IMR-90 (cell line): ENCODE results near the gene TTLL9. TPM values are rescaled to one million over a fixed set of nuclear protein-coding genes. Genes with fewer than 3 reads are reported as not detected.

Experiments used
- ATAC-seq: fragments of 200-7000 bp; cut with Tn5 transposase; 2 replicates; pipeline ENCODE4 v1.9.1; 2020; ENCODE audit warnings: low read depth, mild to moderate bottlenecking, moderate library complexity
- BruUV-seq: library from RNA; stranded (reverse); fragments of 400-500 nt; replicated peaks from 2 replicates; lab custom pipeline; 2021; lab: Mats Ljungman, UMichigan
- CTCF ChIA-PET: fragments of 300-600 bp; formaldehyde crosslinking; extraction: SDS; loops from one replicate; lab custom pipeline; 2021; ENCODE audit warnings: antibody characterized with exemption; lab: Yijun Ruan, JAX
- POLR2A ChIA-PET: fragments of 300-600 bp; sonication (Branson Sonifier 250); formaldehyde crosslinking; loops from one replicate; lab custom pipeline; 2022; ENCODE audit warnings: antibody characterized with exemption; ENCODE audit not compliant: unreplicated experiment; lab: Charles Lee
- DNase-seq: peaks from one replicate; pipeline ENCODE4 v3.0.0; 2013
- H2AFZ ChIP-seq: replicated peaks from 2 replicates; pipeline ENCODE3; 2013; ENCODE audit warnings: low read length, mild to moderate bottlenecking; ENCODE audit not compliant: poor library complexity
- H2AK5ac ChIP-seq: 2 replicates; pipeline ENCODE4 v1.6.1; 2013; ENCODE audit warnings: low read depth, low read length, inconsistent platforms
- H2AK9ac ChIP-seq: replicated peaks from 2 replicates; pipeline ENCODE3; 2013; ENCODE audit warnings: mild to moderate bottlenecking, low read depth, low read length, moderate library complexity; ENCODE audit not compliant: poor library complexity
- H2BK120ac ChIP-seq: 2 replicates; pipeline ENCODE4 v1.6.1; 2013; ENCODE audit warnings: low read depth, low read length, inconsistent platforms
- H2BK15ac ChIP-seq: 3 replicates; pipeline ENCODE4 v1.6.1; 2013; ENCODE audit warnings: low read depth, low read length, inconsistent platforms
- H2BK20ac ChIP-seq: 2 replicates; pipeline ENCODE4 v1.6.1; 2013; ENCODE audit warnings: low read depth, mild to moderate bottlenecking, inconsistent platforms, low read length, moderate library complexity
- H2BK5ac ChIP-seq: 2 replicates; pipeline ENCODE4 v1.6.1; 2013; ENCODE audit warnings: mild to moderate bottlenecking, low read depth, low read length, inconsistent platforms; ENCODE audit not compliant: poor library complexity, severe bottlenecking
- H3K14ac ChIP-seq: replicated peaks from 2 replicates; pipeline ENCODE4 v1.6.1; 2013; ENCODE audit warnings: low read depth, low read length, inconsistent platforms
- H3K18ac ChIP-seq: 2 replicates; pipeline ENCODE4 v1.6.1; 2013; ENCODE audit warnings: low read depth, low read length, control low read depth
- H3K23ac ChIP-seq: 2 replicates; pipeline ENCODE4 v1.6.1; 2013; ENCODE audit warnings: low read depth, low read length, inconsistent platforms
- H3K27ac ChIP-seq: 2 replicates; pipeline ENCODE4 v1.5.1; 2013; ENCODE audit warnings: mild to moderate bottlenecking, control low read depth, low read length; ENCODE audit not compliant: insufficient read depth
- H3K27me3 ChIP-seq: 2 replicates; pipeline ENCODE4 v1.6.1; 2013; ENCODE audit warnings: low read length; ENCODE audit not compliant: control insufficient read depth, insufficient read depth
- H3K36me3 ChIP-seq: 2 replicates; pipeline ENCODE4 v1.6.1; 2013; ENCODE audit warnings: low read length, mixed read lengths; ENCODE audit not compliant: control insufficient read depth, insufficient read depth
- H3K4ac ChIP-seq: 2 replicates; pipeline ENCODE4 v1.6.1; 2013; ENCODE audit warnings: low read depth, low read length, inconsistent platforms
- H3K4me1 ChIP-seq: 2 replicates; pipeline ENCODE4 v1.6.1; 2013; ENCODE audit warnings: low read length, mixed read lengths; ENCODE audit not compliant: control insufficient read depth, insufficient read depth
- H3K4me2 ChIP-seq: 2 replicates; pipeline ENCODE4 v1.6.1; 2013; ENCODE audit warnings: low read depth, mild to moderate bottlenecking, control low read depth, low read length, moderate library complexity
- H3K4me3 ChIP-seq: 2 replicates; pipeline ENCODE4 v1.5.1; 2013; ENCODE audit warnings: low read depth, mild to moderate bottlenecking, control low read depth, low read length, moderate library complexity; ENCODE audit not compliant: insufficient read depth
- H3K56ac ChIP-seq: 2 replicates; pipeline ENCODE4 v1.6.1; 2013; ENCODE audit warnings: low read length, inconsistent platforms; ENCODE audit not compliant: insufficient read depth; ENCODE audit errors: extremely low read depth
- H3K79me1 ChIP-seq, 2 experiments: 2 replicates each; pipeline ENCODE4 v1.6.1; 2013; ENCODE audit warnings: low read length in 2 of 2, inconsistent platforms in 1 of 2, low read depth in 1 of 2
- H3K9ac ChIP-seq: 2 replicates; pipeline ENCODE4 v1.6.1; 2013; ENCODE audit warnings: low read depth, low read length, control low read depth
- H3K9me1 ChIP-seq: 2 replicates; pipeline ENCODE4 v1.6.1; 2013; ENCODE audit warnings: low read length, inconsistent platforms; ENCODE audit not compliant: insufficient read depth
- H3K9me3 ChIP-seq: 2 replicates; pipeline ENCODE4 v1.6.1; 2013; ENCODE audit warnings: low read length; ENCODE audit not compliant: control insufficient read depth, insufficient read depth
- H4K20me1 ChIP-seq: 2 replicates; pipeline ENCODE4 v1.6.1; 2013; ENCODE audit warnings: low read length, inconsistent platforms; ENCODE audit not compliant: insufficient read depth
- H4K5ac ChIP-seq: 2 replicates; pipeline ENCODE4 v1.6.1; 2013; ENCODE audit warnings: mild to moderate bottlenecking, low read depth, low read length, control low read depth
- H4K8ac ChIP-seq, 2 experiments: 2 replicates each; pipeline ENCODE4 v1.6.1; 2013; ENCODE audit warnings: low read depth in 2 of 2, low read length in 2 of 2, control low read depth in 1 of 2, inconsistent platforms in 1 of 2
- H4K91ac ChIP-seq: 2 replicates; pipeline ENCODE4 v1.6.1; 2013; ENCODE audit warnings: low read depth, low read length, inconsistent platforms; ENCODE audit not compliant: insufficient read depth
- BHLHE40 ChIP-seq: fragments of 150-350 bp; IDR thresholded peaks from 2 replicates; pipeline ENCODE4 v1.6.1; 2016; ENCODE audit warnings: mild to moderate bottlenecking, low read depth, low read length
- CEBPB ChIP-seq: IDR thresholded peaks from 2 replicates; pipeline ENCODE4 v1.6.1; 2012; ENCODE audit warnings: low read depth, low read length, improper control_type of control experiment
- CHD1 ChIP-seq: IDR thresholded peaks from 2 replicates; pipeline ENCODE4 v1.6.1; 2012; ENCODE audit warnings: low read depth, low read length, improper control_type of control experiment
- FOS ChIP-seq: fragments of 150-350 bp; IDR thresholded peaks from 2 replicates; pipeline ENCODE4 v1.6.1; 2016; ENCODE audit warnings: low read depth, low read length
- MAZ ChIP-seq: IDR thresholded peaks from 2 replicates; pipeline ENCODE4 v1.6.1; 2012; ENCODE audit warnings: low read depth, mild to moderate bottlenecking, low read length, improper control_type of control experiment, moderate library complexity, borderline replicate concordance
- MXI1 ChIP-seq: IDR thresholded peaks from 2 replicates; pipeline ENCODE4 v1.6.1; 2012; ENCODE audit warnings: low read depth, mild to moderate bottlenecking, low read length, moderate library complexity, borderline replicate concordance
- NFE2L2 ChIP-seq: fragments of 150-350 bp; IDR thresholded peaks from 2 replicates; pipeline ENCODE4 v1.6.1; 2016; ENCODE audit warnings: low read depth, mild to moderate bottlenecking, low read length
- POLR2A ChIP-seq: IDR thresholded peaks from 2 replicates; pipeline ENCODE4 v1.6.1; 2012; ENCODE audit warnings: mild to moderate bottlenecking, low read depth, low read length
- RAD21 ChIP-seq: IDR thresholded peaks from 2 replicates; pipeline ENCODE4 v1.6.1; 2012; ENCODE audit warnings: low read length, improper control_type of control experiment
- RCOR1 ChIP-seq: IDR thresholded peaks from 2 replicates; pipeline ENCODE4 v1.6.1; 2012; ENCODE audit warnings: mild to moderate bottlenecking, low read length, improper control_type of control experiment; ENCODE audit not compliant: insufficient replicate concordance
- SMC3 ChIP-seq: fragments of 150-350 bp; IDR thresholded peaks from 2 replicates; pipeline ENCODE4 v1.6.1; 2016; ENCODE audit warnings: low read depth, mild to moderate bottlenecking, antibody characterized with exemption, low read length, moderate library complexity
- WGBS, 2 experiments: methylation state at CpG; one replicate each; pipeline versions ENCODE4 v1.1.5 to v1.1.7; 2013; ENCODE audit warnings: missing lambda C conversion rate in 2 of 2; ENCODE audit not compliant: insufficient read length in 1 of 2; ENCODE audit errors: extremely low coverage in 2 of 2; 5-methylcytosine and 5-hydroxymethylcytosine counted together
- dilution Hi-C: fragments of 300-500 bp; cut with HindIII; formaldehyde crosslinking; loops from one replicate; pipeline ENCODE4 v1.14.3; 2018; ENCODE audit warnings: low sequenced_read_pairs; ENCODE audit not compliant: unreplicated experiment
- in situ Hi-C: fragments of 300-500 bp; cut with MboI; formaldehyde crosslinking; loops from 3 replicates; pipeline ENCODE4 v1.14.3; 2019; ENCODE audit warnings: low sequenced_read_pairs, inconsistent platforms, mixed read lengths
- intact Hi-C: fragments of 100-400 bp; cut with micrococcal nuclease; formaldehyde crosslinking; loops from 2 replicates; pipeline ENCODE4 v1.10.0; 2022
- polyA plus RNA-seq, 3 experiments: library from polyadenylated mRNA; depleted of rRNA; stranded (reverse); fragments of >200 nt; gene quantifications; 2 replicates each; pipeline ENCODE4 v1.2.3, GENCODE V29; 2012; ENCODE audit warnings: low replicate concordance in 1 of 3
- total RNA-seq: library from RNA; depleted of rRNA; stranded (reverse); fragments of >200 nt; gene quantifications from 2 replicates; pipeline ENCODE4 v1.2.3, GENCODE V29; 2012
- TF ChIP-seq, protein P1 (sequence below): fragments of 150-350 bp; IDR thresholded peaks from 2 replicates; pipeline ENCODE4 v1.6.1; 2017; ENCODE audit warnings: mild to moderate bottlenecking, antibody characterized with exemption, low read length, low read depth
- TF ChIP-seq, protein P2 (sequence below): fragments of 150-350 bp; IDR thresholded peaks from 2 replicates; pipeline ENCODE4 v1.6.1; 2016; ENCODE audit warnings: low read depth, mild to moderate bottlenecking, low read length, moderate library complexity, borderline replicate concordance

The TTLL9 gene
- total and polyA plus RNA-seq, 2 of the 4 experiments (the other 2 are of a cell fraction): not detected

DNA sequence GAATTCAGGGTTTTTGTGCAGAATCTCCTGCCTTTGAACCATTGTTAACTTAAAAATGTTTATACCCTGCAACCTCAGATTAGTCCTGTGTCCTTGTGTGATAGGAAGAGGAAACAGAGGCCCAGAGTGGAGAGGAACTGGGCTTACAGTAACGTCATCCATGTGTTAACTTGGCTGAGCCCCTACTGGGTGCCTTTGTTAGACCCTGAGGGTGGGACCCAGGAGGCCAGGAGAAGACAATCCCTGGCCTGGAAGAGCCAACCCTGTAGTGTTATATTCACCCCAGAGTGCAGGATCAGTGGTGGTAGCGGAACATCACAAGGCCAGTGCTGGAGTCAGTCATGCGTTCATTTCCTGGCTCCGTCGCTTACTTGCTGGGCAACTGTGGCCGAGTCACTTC lies 40.7 kb upstream of the TTLL9 start:
- Histone ChIP-seq H2AK5ac (no peak overlapping the region), H3K9me1 (peaks cover 3% of the 10 kb centered on the region; the same call in 1 of the 2 replicates), H2AK9ac (no peak overlapping the region), H3K4me3 (no peak overlapping the region), H4K91ac (no peak overlapping the region), H3K27me3 (peaks cover 8% of the 10 kb centered on the region), H3K9ac (no peak overlapping the region), H3K14ac (no peak overlapping the region), H2BK120ac (no peak overlapping the region), H3K4ac (no peak overlapping the region), H4K8ac (no peak overlapping the region), H4K5ac (no peak overlapping the region), H3K56ac (no peak overlapping the region), H3K79me1 (no peaks in the 10 kb centered on the region), H3K18ac (no peak overlapping the region), H3K4me2 (no peak overlapping the region), H2AFZ (no peak overlapping the region), H2BK15ac (no peak overlapping the region), H3K4me1 (no peaks in the 10 kb centered on the region), H2BK20ac (no peak overlapping the region), H3K27ac (no peak overlapping the region), H2BK5ac (no peak overlapping the region), H3K36me3 (no peaks in the 10 kb centered on the region), H3K9me3 (no peaks in the 10 kb centered on the region), H4K20me1 (no peaks in the 10 kb centered on the region), H3K23ac (no peak overlapping the region)
- ATAC-seq (no peak), DNase-seq (no peak)
- TF ChIP-seq RCOR1: no peak
- TF ChIP-seq SMC3: no peak
- TF ChIP-seq RAD21: no peak
- TF ChIP-seq POLR2A: no peak
- no peak for TF ChIP-seq FOS
- no peak for TF ChIP-seq BHLHE40
- TF ChIP-seq CHD1: no peak
- no peak for TF ChIP-seq CEBPB
- TF ChIP-seq, protein P1, sequence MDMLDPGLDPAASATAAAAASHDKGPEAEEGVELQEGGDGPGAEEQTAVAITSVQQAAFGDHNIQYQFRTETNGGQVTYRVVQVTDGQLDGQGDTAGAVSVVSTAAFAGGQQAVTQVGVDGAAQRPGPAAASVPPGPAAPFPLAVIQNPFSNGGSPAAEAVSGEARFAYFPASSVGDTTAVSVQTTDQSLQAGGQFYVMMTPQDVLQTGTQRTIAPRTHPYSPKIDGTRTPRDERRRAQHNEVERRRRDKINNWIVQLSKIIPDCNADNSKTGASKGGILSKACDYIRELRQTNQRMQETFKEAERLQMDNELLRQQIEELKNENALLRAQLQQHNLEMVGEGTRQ: no peak
- TF ChIP-seq, protein P2, sequence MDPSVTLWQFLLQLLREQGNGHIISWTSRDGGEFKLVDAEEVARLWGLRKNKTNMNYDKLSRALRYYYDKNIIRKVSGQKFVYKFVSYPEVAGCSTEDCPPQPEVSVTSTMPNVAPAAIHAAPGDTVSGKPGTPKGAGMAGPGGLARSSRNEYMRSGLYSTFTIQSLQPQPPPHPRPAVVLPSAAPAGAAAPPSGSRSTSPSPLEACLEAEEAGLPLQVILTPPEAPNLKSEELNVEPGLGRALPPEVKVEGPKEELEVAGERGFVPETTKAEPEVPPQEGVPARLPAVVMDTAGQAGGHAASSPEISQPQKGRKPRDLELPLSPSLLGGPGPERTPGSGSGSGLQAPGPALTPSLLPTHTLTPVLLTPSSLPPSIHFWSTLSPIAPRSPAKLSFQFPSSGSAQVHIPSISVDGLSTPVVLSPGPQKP: no peak
- TF ChIP-seq NFE2L2: no peak
- TF ChIP-seq MXI1: no peak
- no peak for TF ChIP-seq MAZ
- BruUV-seq: no TSS peak
- in situ Hi-C loops: loop anchor here (10.0 to 25.0 kb wide), 3 partner anchors 125 to 833 kb away; partner anchors contain the start of genes C20orf203 and PDRG1
- ChIA-PET CTCF (interaction anchor here (0.9 kb wide), 1 partner anchor 13 kb away, joined by 3 read pairs; no protein-coding TSS in a partner anchor), POLR2A (no interaction called here)
- 80% methylated on average over 1 of the region's 6 CpGs; no CpG with 5 or more reads in 1 of the 2 experiments for WGBS, 2 experiments
- dilution Hi-C loops: no loop called here
- intact Hi-C loops: no loop called here
